HL-60 (cell line): ENCODE measurements around the gene HCRTR1.

Source experiments
- CTCF ChIP-seq: IDR thresholded peaks from one replicate; pipeline ENCODE4 v1.5.1; 2011; ENCODE audit warnings: low read length, control low read depth, inconsistent platforms; ENCODE audit not compliant: insufficient read depth
- GABPA ChIP-seq: IDR thresholded peaks from 2 replicates; pipeline ENCODE4 v1.6.1; 2012; ENCODE audit warnings: low read depth
- SPI1 ChIP-seq: IDR thresholded peaks from 2 replicates; pipeline ENCODE4 v1.6.1; 2012; ENCODE audit warnings: low read depth, mild to moderate bottlenecking, borderline replicate concordance
- TF ChIP-seq, protein P1 (sequence below): IDR thresholded peaks from 2 replicates; pipeline ENCODE4 v1.6.1; 2012; ENCODE audit warnings: low read depth; ENCODE audit not compliant: insufficient replicate concordance

DNA sequence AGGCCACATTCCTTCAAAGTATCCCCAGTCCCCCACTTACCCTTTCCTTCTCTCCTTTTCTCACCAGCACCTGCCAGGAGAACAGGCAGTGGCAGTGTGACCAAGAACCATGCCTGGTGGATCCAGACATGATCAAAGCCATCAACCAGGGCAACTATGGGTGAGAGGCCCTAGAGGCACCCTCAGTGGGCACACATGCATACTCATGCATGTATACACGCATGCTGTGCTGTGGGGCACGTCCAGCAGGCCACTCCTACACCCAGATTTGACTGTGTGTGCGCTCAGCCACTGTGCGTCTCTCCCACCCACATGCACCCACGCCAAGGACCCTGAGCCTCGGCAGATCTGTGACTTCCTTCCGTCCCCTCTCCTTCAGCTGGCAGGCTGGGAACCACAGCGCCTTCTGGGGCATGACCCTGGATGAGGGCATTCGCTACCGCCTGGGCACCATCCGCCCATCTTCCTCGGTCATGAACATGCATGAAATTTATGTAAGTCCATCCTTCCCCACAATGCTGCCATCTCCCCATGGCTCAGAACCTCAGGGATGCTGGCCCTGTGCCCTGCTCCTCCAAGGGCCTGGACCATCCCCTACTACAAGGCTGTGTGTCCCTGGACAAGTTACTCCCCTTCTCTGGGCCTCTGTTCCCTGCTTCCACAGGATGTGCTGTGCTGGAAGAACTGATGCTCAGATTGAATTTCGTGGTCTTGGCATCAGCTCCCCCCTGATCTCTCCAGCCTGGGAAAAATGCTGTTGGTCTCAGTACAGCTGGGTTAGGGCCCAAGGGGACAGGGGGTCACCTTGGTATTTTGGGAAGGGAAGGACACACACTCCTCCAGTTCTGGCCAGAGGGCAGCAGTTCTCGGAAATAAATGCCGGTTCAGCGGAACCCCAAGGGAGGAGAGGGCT lies 34.2 kb upstream of the HCRTR1 start:
- TF ChIP-seq CTCF (no peak), GABPA (no peak), SPI1 (no peak)
- TF ChIP-seq, protein P1, sequence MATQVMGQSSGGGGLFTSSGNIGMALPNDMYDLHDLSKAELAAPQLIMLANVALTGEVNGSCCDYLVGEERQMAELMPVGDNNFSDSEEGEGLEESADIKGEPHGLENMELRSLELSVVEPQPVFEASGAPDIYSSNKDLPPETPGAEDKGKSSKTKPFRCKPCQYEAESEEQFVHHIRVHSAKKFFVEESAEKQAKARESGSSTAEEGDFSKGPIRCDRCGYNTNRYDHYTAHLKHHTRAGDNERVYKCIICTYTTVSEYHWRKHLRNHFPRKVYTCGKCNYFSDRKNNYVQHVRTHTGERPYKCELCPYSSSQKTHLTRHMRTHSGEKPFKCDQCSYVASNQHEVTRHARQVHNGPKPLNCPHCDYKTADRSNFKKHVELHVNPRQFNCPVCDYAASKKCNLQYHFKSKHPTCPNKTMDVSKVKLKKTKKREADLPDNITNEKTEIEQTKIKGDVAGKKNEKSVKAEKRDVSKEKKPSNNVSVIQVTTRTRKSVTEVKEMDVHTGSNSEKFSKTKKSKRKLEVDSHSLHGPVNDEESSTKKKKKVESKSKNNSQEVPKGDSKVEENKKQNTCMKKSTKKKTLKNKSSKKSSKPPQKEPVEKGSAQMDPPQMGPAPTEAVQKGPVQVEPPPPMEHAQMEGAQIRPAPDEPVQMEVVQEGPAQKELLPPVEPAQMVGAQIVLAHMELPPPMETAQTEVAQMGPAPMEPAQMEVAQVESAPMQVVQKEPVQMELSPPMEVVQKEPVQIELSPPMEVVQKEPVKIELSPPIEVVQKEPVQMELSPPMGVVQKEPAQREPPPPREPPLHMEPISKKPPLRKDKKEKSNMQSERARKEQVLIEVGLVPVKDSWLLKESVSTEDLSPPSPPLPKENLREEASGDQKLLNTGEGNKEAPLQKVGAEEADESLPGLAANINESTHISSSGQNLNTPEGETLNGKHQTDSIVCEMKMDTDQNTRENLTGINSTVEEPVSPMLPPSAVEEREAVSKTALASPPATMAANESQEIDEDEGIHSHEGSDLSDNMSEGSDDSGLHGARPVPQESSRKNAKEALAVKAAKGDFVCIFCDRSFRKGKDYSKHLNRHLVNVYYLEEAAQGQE: no peak
